Thymus (tissue), 11 donors: ENCODE measurements around the gene TCERG1. TPM values are rescaled to one million over a fixed set of nuclear protein-coding genes. Genes with fewer than 3 reads are reported as not detected.

ENCODE experiments used
- DNase-seq, 9 donors: peaks; one replicate each; pipeline ENCODE4 v3.0.0-alpha.2; 2013; ENCODE audit warnings: low spot score in 9 of 9, low read depth in 6 of 9, missing footprints in 1 of 9
- H3K27ac ChIP-seq, 2 donors: one replicate each; pipeline ENCODE4 v1.5.1; 2013; ENCODE audit warnings: control low read depth in 1 of 2, low read depth in 1 of 2, low read length in 1 of 2, mild to moderate bottlenecking in 1 of 2, moderate library complexity in 1 of 2
- H3K27me3 ChIP-seq, 2 donors: one replicate each; pipeline ENCODE4 v1.5.1; 2013; ENCODE audit warnings: low read length in 1 of 2; ENCODE audit not compliant: control insufficient read depth in 2 of 2, insufficient read depth in 1 of 2
- H3K36me3 ChIP-seq, 2 donors: one replicate each; pipeline ENCODE4 v1.5.1; 2013; ENCODE audit warnings: low read length in 1 of 2, mild to moderate bottlenecking in 1 of 2, moderate library complexity in 1 of 2; ENCODE audit not compliant: control insufficient read depth in 2 of 2, insufficient read depth in 2 of 2
- H3K4me1 ChIP-seq, 2 donors: one replicate each; pipeline ENCODE4 v1.5.1; 2013; ENCODE audit warnings: low read length in 2 of 2; ENCODE audit not compliant: control insufficient read depth in 2 of 2, insufficient read depth in 2 of 2
- H3K4me3 ChIP-seq, 2 donors: one replicate each; pipeline ENCODE4 v1.5.1; 2013; ENCODE audit warnings: low read length in 2 of 2, control low read depth in 1 of 2, mild to moderate bottlenecking in 1 of 2
- H3K9me3 ChIP-seq, 2 donors: one replicate each; pipeline ENCODE4 v1.5.1; 2013; ENCODE audit warnings: low read length in 1 of 2, mild to moderate bottlenecking in 1 of 2; ENCODE audit not compliant: control insufficient read depth in 2 of 2, insufficient read depth in 1 of 2
- WGBS: extraction: QIAGEN DNeasy Blood & Tissue Kit; methylation state at CpG from one replicate; pipeline ENCODE4 v1.1.7; 2013; 5-methylcytosine and 5-hydroxymethylcytosine counted together
- polyA plus RNA-seq: library from polyadenylated mRNA; stranded (reverse); fragments of 200-250 nt; gene quantifications from one replicate; pipeline ENCODE4 v1.2.3, GENCODE V29; 2013
- total RNA-seq: library from RNA; stranded (reverse); fragments of 120-200 nt; gene quantifications from one replicate; pipeline ENCODE4 v1.2.4, GENCODE V29; 2013
- donor health status: healthy.

The TCERG1 gene
- total and polyA plus RNA-seq, 2 donors = 40.5 to 103 TPM

GRCh38 chr5:146467760-146468159, 20.6 kb downstream of the TCERG1 start:
- H3K36me3 ChIP-seq = peaks cover 29 to 63% of the 10 kb centered on the region in 2 donors
- no peaks in the 10 kb centered on the region for H3K27me3 ChIP-seq
- no peaks in the 10 kb centered on the region for H3K9me3 ChIP-seq
- H3K27ac ChIP-seq = no peak overlapping the region
- no peak for DNase-seq
- no peaks in the 10 kb centered on the region for H3K4me1 ChIP-seq
- 100% methylated on average over 1 of the region's 1 CpG for WGBS
- no peak overlapping the region for H3K4me3 ChIP-seq

- DNase-seq = no peak
- Histone ChIP-seq H3K27ac (no peak overlapping the region), H3K4me3 (no peak overlapping the region), H3K36me3 (peaks cover 39 to 61% of the 10 kb centered on the region in 2 donors), H3K9me3 (no peaks in the 10 kb centered on the region), H3K27me3 (no peaks in the 10 kb centered on the region), H3K4me1 (no peaks in the 10 kb centered on the region)
- WGBS = 97% methylated on average over 1 of the region's 1 CpG
Measured at GRCh38 chr5:146474065-146474464, 26.9 kb downstream of the TCERG1 start.

- H3K36me3 ChIP-seq = peaks cover 40 to 57% of the 10 kb centered on the region in 2 donors
Measured at GRCh38 chr5:146475190-146475780, 28.2 kb downstream of the TCERG1 start.

GRCh38 chr5:146475906-146476305, 28.8 kb downstream of the TCERG1 start:
- WGBS = 100% methylated on average over 1 of the region's 1 CpG
- peaks cover 38 to 57% of the 10 kb centered on the region in 2 donors for H3K36me3 ChIP-seq

More at GRCh38 chr5:146475190-146475780, 28.2 kb downstream of the TCERG1 start:
- 96% methylated on average over 4 of the region's 4 CpGs for WGBS
- DNase-seq = no peak
- no peaks in the 10 kb centered on the region for H3K27me3 ChIP-seq
- no peak overlapping the region for H3K27ac ChIP-seq
- no peaks in the 10 kb centered on the region for H3K9me3 ChIP-seq
- no peak overlapping the region for H3K4me3 ChIP-seq
- H3K4me1 ChIP-seq = no peaks in the 10 kb centered on the region

DNA sequence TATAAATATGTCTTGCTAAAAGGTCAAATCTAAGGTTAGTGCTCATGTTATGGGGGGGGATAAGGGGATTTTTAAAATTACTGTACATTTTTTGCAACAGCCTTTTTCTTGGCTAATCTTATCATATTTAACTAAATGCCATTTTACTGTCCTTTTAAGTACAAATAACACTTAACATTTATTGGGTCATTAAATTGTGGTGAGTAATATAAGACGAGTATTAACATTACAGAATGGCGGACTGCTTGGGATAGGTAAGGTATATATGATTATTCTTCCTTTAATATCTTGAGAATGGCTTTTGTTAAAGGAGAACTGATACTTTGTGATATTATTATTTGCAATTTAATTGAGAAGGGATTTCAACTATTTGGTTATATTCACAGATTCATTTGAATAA, 35.6 kb downstream of the TCERG1 start:
- 98% methylated on average over 2 of the region's 2 CpGs for WGBS
- Histone ChIP-seq H3K4me3 (no peak overlapping the region), H3K27me3 (no peaks in the 10 kb centered on the region), H3K9me3 (no peaks in the 10 kb centered on the region), H3K27ac (no peak overlapping the region), H3K4me1 (no peaks in the 10 kb centered on the region), H3K36me3 (peaks cover 9 to 63% of the 10 kb centered on the region in 2 donors)
- no peak for DNase-seq

More at GRCh38 chr5:146475906-146476305, 28.8 kb downstream of the TCERG1 start:
- Histone ChIP-seq H3K27me3 (no peaks in the 10 kb centered on the region), H3K9me3 (no peaks in the 10 kb centered on the region), H3K4me3 (no peak overlapping the region), H3K4me1 (no peaks in the 10 kb centered on the region), H3K27ac (no peak overlapping the region)
- no peak for DNase-seq

GRCh38 chr5:146484714-146485391, 37.7 kb downstream of the TCERG1 start:
- no peak for DNase-seq
- Histone ChIP-seq H3K4me1 (no peaks in the 10 kb centered on the region), H3K27ac (no peak overlapping the region), H3K4me3 (no peak overlapping the region), H3K27me3 (no peaks in the 10 kb centered on the region), H3K9me3 (no peaks in the 10 kb centered on the region), H3K36me3 (peaks cover 9 to 63% of the 10 kb centered on the region in 2 donors)

- Histone ChIP-seq H3K4me1 (no peaks in the 10 kb centered on the region), H3K4me3 (no peak overlapping the region), H3K27me3 (no peaks in the 10 kb centered on the region), H3K9me3 (no peaks in the 10 kb centered on the region), H3K27ac (no peak overlapping the region), H3K36me3 (peaks cover 7 to 49% of the 10 kb centered on the region in 2 donors)
- 94% methylated on average over 3 of the region's 3 CpGs for WGBS
- no peak for DNase-seq
Measured at GRCh38 chr5:146490089-146490843, 43.1 kb downstream of the TCERG1 start.

DNA sequence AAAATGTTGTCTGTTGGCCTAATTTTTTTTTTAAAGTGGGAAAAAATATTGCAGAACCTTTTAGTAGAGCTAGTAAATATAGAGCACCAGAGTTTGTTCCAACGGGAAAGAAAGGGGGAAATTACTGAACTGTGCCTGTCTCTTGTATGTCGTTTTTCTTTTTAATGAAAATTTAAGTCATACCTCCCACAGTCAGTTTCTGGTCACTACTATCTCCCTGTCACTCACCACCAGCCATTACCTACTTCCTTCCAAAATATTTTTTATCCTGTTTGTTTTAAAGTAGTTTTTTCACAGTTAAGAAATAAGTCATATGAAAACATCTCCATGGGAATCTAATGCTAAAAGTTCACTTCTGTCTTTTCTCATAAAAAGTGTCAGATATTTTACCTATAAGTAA, 47.5 kb downstream of the TCERG1 start:
- H3K27me3 ChIP-seq = no peaks in the 10 kb centered on the region
- no peaks in the 10 kb centered on the region for H3K4me1 ChIP-seq
- H3K27ac ChIP-seq = no peak overlapping the region
- H3K36me3 ChIP-seq = peaks cover 5 to 48% of the 10 kb centered on the region in 2 donors
- no peaks in the 10 kb centered on the region for H3K9me3 ChIP-seq
- no peak overlapping the region for H3K4me3 ChIP-seq
- DNase-seq = no peak
- WGBS = 86% methylated on average over 2 of the region's 2 CpGs

DNA sequence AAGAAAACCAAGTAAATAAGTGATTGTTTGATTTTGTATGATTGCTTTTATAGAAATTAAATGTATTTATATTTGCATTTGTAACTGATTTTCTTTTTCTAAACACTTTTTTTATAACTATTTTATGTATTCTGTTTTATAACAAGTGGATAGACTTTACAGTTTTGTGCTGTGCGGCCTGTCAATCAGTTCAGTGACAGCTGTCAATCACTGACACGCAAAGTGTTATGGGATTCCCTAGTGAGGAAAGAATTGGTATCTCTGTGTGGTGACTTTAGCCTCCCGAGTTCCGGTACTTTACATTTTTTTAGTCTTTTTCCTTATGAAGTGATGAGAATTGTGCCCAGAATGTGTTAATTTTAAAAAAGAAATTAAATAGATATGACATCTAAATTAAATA, 52.5 kb downstream of the TCERG1 start:
- Histone ChIP-seq H3K27me3 (no peaks in the 10 kb centered on the region), H3K27ac (no peak overlapping the region), H3K4me3 (no peak overlapping the region), H3K36me3 (peaks cover 0 to 36% of the 10 kb centered on the region in 2 donors), H3K9me3 (no peaks in the 10 kb centered on the region), H3K4me1 (no peaks in the 10 kb centered on the region)
- no peak for DNase-seq
- WGBS = 98% methylated on average over 4 of the region's 4 CpGs
